Activated naive CD4-positive, alpha-beta T cell treated with anti-CD3 and anti-CD28 coated beads for 36 hours (primary cell): Measurements from ENCODE around the gene CCDC186. TPM values are rescaled to one million over a fixed set of nuclear protein-coding genes. Genes with fewer than 3 reads are reported as not detected.
A peak's percentile ranks its signal among the peaks of the same experiment; 100 is the strongest.

Source experiments
- CTCF ChIA-PET: fragments of 350-600 bp; sonication (Branson Sonifier 250); formaldehyde crosslinking; loops from one replicate; lab custom pipeline; 2021; ENCODE audit warnings: antibody characterized with exemption; lab: Charles Lee
- DNase-seq: peaks from one replicate; pipeline ENCODE4 v3.0.0-alpha.2; 2020
- H3K27ac Mint-ChIP-seq: one replicate; pipeline ENCODE4 v1.8.0; 2021; ENCODE audit warnings: mild to moderate bottlenecking, mixed read lengths
- H3K27me3 Mint-ChIP-seq: one replicate; pipeline ENCODE4 v1.8.0; 2021; ENCODE audit warnings: low read depth, mixed read lengths
- H3K36me3 Mint-ChIP-seq: one replicate; pipeline ENCODE4 v1.8.0; 2021; ENCODE audit warnings: low read depth, mixed read lengths
- H3K4me1 Mint-ChIP-seq: one replicate; pipeline ENCODE4 v1.8.0; 2021; ENCODE audit warnings: low read depth, mixed read lengths
- H3K4me3 Mint-ChIP-seq: one replicate; pipeline ENCODE4 v1.8.0; 2021; ENCODE audit warnings: mild to moderate bottlenecking, moderate library complexity, mixed read lengths
- H3K9me3 Mint-ChIP-seq: one replicate; pipeline ENCODE4 v1.8.0; 2021; ENCODE audit warnings: mixed read lengths
- intact Hi-C: fragments of 100-400 bp; cut with micrococcal nuclease; formaldehyde crosslinking; loops from one replicate; pipeline ENCODE4 v1.15.1; 2023
- total RNA-seq, 2 experiments: library from RNA; stranded (reverse); gene quantifications; one replicate each; pipeline ENCODE4 v1.2.3, GENCODE V29; 2021

Gene CCDC186
- total RNA-seq, 2 experiments from 2014 or later, result 10.3 to 13.7 TPM

DNA sequence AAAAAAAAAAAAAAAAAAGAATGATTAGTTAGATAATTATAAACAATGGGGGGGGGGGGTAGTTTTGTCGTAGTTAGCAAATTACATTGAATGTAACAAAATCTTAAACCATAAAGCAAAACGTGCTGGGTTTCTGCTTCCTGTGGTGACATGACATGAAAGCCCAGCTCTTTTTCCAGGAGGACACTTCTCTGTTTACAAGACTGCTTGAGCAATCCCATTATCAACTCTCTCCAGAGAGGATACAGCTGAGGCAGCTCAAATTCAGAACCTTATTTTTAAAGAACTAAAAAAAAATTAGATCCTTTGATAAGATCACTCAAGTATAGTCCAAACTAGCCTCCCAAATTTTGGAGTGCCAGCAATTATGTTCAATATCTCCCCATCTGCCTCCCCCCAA, 71.7 kb downstream of the CCDC186 start:
- no peak overlapping the region for H3K4me3 Mint-ChIP-seq
- no peak for DNase-seq
- no peaks in the 10 kb centered on the region for H3K9me3 Mint-ChIP-seq
- intact Hi-C loops, result no loop called here
- no peaks in the 10 kb centered on the region for H3K36me3 Mint-ChIP-seq
- H3K4me1 Mint-ChIP-seq, result peaks cover 20% of the 10 kb centered on the region
- H3K27ac Mint-ChIP-seq, result no peak overlapping the region
- CTCF ChIA-PET, result interaction anchor here (0.7 to 5.1 kb wide), 8 partner anchors 15 to 396 kb away, joined by 3 to 68 read pairs (median 4); no protein-coding TSS in a partner anchor
- H3K27me3 Mint-ChIP-seq, result peaks cover 28% of the 10 kb centered on the region

DNA sequence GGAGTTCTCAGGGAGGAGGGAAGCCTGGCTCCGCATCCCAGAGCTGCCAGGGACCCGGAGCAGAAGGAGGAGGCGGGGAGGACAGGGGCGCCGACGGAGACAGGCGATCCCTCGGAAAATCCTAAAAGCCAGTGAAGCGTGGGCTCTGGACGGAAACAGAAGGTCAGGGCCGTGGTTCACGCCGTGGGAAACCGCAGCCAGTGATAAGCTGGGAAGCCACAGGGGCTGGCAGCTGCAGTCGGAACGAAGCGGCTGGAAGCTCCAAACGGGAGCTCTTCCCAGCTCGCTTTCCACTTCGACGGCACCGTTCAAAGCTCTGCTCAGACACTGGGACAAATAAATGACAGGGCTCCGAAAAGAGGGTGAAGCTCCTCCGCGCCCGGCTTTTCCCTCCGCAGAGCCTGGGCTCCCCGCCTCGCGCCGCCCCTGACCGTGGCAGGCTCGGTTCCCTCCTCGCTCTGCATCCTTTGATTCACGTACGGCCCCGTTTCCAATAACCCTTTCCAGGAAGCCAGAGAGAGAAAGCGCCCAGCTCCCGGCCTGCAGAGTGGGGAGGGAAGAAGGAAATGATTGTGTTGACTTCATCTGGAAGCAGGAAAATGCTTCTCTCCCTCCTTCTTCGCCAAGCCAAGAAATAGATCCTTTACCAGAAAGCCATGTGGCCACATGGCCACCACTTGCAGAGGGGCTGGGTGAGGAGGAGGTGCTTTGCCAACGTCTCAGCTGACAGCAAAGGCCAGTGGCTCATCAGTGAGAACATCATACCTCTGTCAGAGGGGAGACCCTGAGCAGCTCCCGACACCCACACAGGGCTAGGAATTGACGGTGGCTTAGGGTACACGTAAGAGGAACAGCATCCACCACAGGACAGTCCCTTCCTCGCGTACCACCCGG, 72.9 kb downstream of the CCDC186 start:
- Mint-ChIP-seq H3K4me3 (peak overlapping the region; percentile 60), H3K27me3 (peaks cover 28% of the 10 kb centered on the region), H3K9me3 (no peaks in the 10 kb centered on the region), H3K27ac (no peak overlapping the region), H3K4me1 (peaks cover 29% of the 10 kb centered on the region), H3K36me3 (no peaks in the 10 kb centered on the region)
- intact Hi-C loops, result loop anchor here (1.0 kb wide), 1 partner anchor 247 kb away; the partner anchor contains the start of genes DCLRE1A and NHLRC2
- CTCF ChIA-PET, result interaction anchor here (0.8 to 1.5 kb wide), 7 partner anchors 8 to 402 kb away, joined by 3 to 6 read pairs (median 3); no protein-coding TSS in a partner anchor
- peak; percentile 34 for DNase-seq

DNA sequence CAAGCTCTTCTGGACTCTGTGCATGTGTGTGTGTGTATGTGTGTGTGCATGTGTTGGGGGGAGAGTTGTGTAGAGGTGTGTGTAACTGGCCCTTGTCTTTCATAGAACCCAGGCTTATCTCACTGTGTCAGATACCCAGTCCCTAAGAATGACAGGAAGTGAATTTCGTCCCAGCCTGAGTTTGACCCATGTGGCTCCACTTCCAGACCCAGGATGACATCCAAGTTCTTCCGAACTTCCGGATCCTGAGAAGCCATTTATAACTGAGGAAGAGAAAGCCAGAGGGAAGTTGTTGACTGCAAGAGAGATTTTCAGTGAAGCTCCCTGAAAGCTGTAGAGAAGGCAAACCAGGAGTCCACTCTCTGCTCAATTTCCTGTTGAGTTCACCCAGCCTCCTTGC, 77.1 kb downstream of the CCDC186 start:
- Mint-ChIP-seq H3K4me1 (peaks cover 36% of the 10 kb centered on the region), H3K4me3 (no peak overlapping the region)

DNA sequence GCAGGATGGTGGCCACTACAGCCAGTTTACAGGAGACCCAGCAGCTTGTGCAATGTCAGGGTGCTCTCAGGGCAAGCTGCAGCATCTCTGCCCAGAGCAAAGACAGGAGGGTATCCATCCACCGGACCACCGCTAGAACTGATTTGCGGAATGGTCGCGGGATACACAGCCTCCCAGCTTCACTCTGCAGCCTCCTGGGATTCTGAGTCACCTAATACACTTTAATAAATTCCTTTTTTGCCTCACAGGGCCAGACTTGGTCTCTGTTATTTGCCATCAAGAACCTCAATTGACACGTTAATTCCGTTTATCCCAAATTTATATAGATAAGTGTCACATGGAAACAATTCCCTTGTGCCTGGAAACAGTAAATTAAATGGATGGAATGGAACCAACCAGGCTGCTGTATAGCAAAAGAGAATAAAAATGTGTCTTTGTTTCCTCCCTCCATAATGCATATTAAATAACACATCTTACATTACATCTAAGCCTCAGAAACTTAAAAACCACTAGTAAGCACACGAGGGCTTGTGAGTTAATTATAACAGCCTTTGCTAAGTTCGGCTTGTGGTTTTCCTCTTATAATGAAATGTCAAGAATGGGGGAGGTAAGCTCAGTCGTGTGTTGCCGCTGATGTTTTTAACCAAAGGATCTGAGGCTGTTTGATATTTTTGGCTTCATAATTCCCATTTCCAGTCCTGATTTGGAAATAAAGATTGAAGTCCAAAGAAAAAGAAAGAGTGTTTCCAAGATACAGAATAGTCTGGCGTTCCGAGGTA, 78.3 kb downstream of the CCDC186 start:
- DNase-seq, result no peak

More for the DNA sequence above, 77.1 kb downstream of the CCDC186 start:
- H3K27me3 Mint-ChIP-seq, result peaks cover 22% of the 10 kb centered on the region
- CTCF ChIA-PET, result interaction anchor here (1.2 kb wide), 1 partner anchor 297 kb away, joined by 3 read pairs; no protein-coding TSS in a partner anchor
- no peak overlapping the region for H3K27ac Mint-ChIP-seq
- intact Hi-C loops, result no loop called here
- H3K9me3 Mint-ChIP-seq, result peaks cover 3% of the 10 kb centered on the region
- no peaks in the 10 kb centered on the region for H3K36me3 Mint-ChIP-seq
- DNase-seq, result no peak

DNA sequence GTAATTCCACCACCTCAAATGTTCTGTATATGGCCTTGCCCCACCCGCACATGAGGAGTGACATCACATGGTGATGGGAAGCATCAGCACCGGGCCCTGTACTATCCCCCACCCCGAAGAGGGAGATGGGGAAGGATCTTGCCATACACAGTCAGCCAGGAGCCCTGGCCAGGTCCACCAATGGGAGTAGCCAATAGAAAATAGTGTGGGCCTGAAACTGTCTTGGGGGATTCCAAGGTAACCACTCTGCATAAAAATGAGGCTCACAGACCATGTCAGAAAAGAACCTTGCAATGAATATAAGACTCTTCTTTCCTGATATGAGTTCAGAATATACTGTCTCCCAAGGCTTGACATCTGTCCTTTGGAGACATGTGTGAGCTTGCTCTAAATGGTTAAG, 79.2 kb downstream of the CCDC186 start:
- CTCF ChIA-PET, result interaction anchor here (0.5 kb wide), 1 partner anchor 128 kb away, joined by 3 read pairs; no protein-coding TSS in a partner anchor
- intact Hi-C loops, result no loop called here
- H3K4me3 Mint-ChIP-seq, result no peak overlapping the region
- H3K27ac Mint-ChIP-seq, result no peak overlapping the region
- DNase-seq, result no peak
- peaks cover 3% of the 10 kb centered on the region for H3K9me3 Mint-ChIP-seq
- peaks cover 21% of the 10 kb centered on the region for H3K4me1 Mint-ChIP-seq
- peaks cover 4% of the 10 kb centered on the region for H3K27me3 Mint-ChIP-seq
- H3K36me3 Mint-ChIP-seq, result no peaks in the 10 kb centered on the region

More for the DNA sequence above, 78.3 kb downstream of the CCDC186 start:
- Mint-ChIP-seq H3K27me3 (peaks cover 13% of the 10 kb centered on the region), H3K4me1 (peaks cover 28% of the 10 kb centered on the region), H3K9me3 (peaks cover 3% of the 10 kb centered on the region), H3K36me3 (no peaks in the 10 kb centered on the region), H3K27ac (no peak overlapping the region), H3K4me3 (no peak overlapping the region)
- intact Hi-C loops, result no loop called here
- CTCF ChIA-PET, result interaction anchor here (1.0 to 1.2 kb wide), 2 partner anchors 12 to 296 kb away, joined by 3 read pairs; no protein-coding TSS in a partner anchor

DNA sequence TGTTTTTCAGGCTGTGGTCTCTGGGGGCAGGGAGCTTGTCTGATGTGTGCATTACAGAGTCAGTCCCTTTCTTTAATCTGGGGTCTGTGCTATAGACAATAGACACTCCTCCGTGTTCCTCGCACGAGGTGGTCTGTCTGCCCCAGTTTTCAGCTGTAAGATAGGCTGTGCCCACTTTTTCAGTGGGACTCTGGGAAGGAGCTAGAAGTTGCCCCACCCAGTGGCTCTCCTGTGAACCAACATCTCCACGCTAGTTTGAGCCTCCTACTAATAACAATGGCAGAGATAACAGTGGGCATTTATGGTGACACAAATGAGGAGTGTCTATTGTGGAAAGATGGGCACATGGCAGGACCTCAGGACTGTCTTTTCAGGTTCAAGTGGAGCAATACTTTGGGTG, 86.3 kb downstream of the CCDC186 start:
- CTCF ChIA-PET, result interaction anchor here (0.7 to 1.3 kb wide), 2 partner anchors 15 to 873 kb away, joined by 3 to 4 read pairs; no protein-coding TSS in a partner anchor
- Mint-ChIP-seq H3K36me3 (no peaks in the 10 kb centered on the region), H3K27me3 (no peaks in the 10 kb centered on the region), H3K4me1 (no peaks in the 10 kb centered on the region), H3K27ac (no peak overlapping the region), H3K4me3 (no peak overlapping the region), H3K9me3 (no peaks in the 10 kb centered on the region)
- intact Hi-C loops, result no loop called here
- DNase-seq, result no peak

DNA sequence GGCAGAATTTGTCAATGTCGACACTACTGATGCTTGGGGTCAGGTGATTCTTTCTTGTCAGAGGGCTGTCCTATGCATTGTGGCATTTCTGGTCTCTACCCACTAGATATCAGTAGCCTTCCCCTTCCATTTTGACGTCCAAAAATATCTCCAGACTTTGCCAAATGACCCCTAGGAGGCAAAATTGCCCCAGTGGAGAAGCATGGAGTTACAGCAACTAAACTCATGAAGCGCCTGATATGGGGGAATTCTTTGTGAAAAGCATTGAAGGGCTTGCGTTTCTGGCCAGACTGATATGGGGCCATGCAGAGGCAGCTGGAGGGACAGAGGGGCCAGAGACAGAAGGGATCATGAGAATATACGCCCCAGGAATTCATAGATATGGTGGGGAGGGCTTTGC, 86.7 kb downstream of the CCDC186 start:
- no peak for DNase-seq
- Mint-ChIP-seq H3K27ac (no peak overlapping the region), H3K4me1 (no peaks in the 10 kb centered on the region), H3K4me3 (no peak overlapping the region), H3K27me3 (no peaks in the 10 kb centered on the region), H3K36me3 (no peaks in the 10 kb centered on the region), H3K9me3 (no peaks in the 10 kb centered on the region)
- intact Hi-C loops, result no loop called here
- CTCF ChIA-PET, result interaction anchor here (1.3 kb wide), 1 partner anchor 16 kb away, joined by 4 read pairs; no protein-coding TSS in a partner anchor

DNA sequence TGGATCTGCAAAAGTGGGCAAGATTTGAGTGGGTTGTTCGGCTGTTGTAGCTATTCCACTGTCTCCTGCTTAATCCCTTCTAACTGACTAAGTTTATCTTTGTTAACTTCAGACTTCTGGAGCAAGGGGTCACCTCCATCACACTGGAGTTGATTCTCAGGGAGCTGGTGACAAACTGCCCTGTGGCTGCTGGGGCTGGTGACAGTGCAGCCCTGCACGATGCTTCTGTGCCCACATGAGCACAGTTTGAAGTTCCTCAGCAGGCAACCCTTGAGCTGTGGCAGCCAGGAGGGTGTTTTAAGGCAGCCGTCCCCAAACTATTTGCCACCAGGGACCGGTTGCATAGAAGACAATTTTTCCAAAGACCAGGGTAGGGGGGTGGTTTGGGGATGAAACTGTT, 89.8 kb downstream of the CCDC186 start:
- Mint-ChIP-seq H3K27ac (no peak overlapping the region), H3K36me3 (no peaks in the 10 kb centered on the region), H3K9me3 (no peaks in the 10 kb centered on the region), H3K4me1 (no peaks in the 10 kb centered on the region), H3K4me3 (no peak overlapping the region), H3K27me3 (peaks cover 5% of the 10 kb centered on the region)
- CTCF ChIA-PET, result interaction anchor here (1.0 to 1.2 kb wide), 4 partner anchors 11 to 405 kb away, joined by 3 read pairs; no protein-coding TSS in a partner anchor
- peak; percentile 33 for DNase-seq
- intact Hi-C loops, result loop anchor here (5.0 kb wide), 2 partner anchors 232 to 402 kb away; partner anchors contain the start of genes DCLRE1A and NHLRC2

DNA sequence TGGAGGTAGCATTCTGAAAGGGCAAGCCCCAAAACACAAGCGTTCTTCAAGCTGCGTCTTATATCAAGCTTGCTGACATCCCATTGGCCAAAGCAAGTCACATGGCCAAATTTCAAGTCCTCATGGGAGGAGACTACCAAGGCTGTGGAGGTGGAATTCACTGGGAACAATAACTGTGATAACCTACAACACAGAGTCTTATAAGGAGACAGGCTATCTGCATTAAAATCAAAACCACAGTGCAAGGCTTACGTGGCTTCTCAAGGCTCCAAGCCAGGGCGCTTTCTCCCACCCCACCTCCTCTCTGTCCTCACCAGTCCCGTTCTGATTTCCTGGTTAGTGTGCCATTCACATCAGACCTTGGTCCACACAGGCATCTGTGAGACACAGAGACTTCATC, 91.0 kb downstream of the CCDC186 start:
- no peaks in the 10 kb centered on the region for H3K36me3 Mint-ChIP-seq
- peak; percentile 16 for DNase-seq
- intact Hi-C loops, result loop anchor here (5.0 kb wide), 2 partner anchors 231 to 401 kb away; partner anchors contain the start of genes DCLRE1A and NHLRC2
- H3K27me3 Mint-ChIP-seq, result peaks cover 5% of the 10 kb centered on the region
- no peak overlapping the region for H3K4me3 Mint-ChIP-seq
- H3K9me3 Mint-ChIP-seq, result no peaks in the 10 kb centered on the region
- H3K4me1 Mint-ChIP-seq, result no peaks in the 10 kb centered on the region
- CTCF ChIA-PET, result no interaction called here
- H3K27ac Mint-ChIP-seq, result no peak overlapping the region

DNA sequence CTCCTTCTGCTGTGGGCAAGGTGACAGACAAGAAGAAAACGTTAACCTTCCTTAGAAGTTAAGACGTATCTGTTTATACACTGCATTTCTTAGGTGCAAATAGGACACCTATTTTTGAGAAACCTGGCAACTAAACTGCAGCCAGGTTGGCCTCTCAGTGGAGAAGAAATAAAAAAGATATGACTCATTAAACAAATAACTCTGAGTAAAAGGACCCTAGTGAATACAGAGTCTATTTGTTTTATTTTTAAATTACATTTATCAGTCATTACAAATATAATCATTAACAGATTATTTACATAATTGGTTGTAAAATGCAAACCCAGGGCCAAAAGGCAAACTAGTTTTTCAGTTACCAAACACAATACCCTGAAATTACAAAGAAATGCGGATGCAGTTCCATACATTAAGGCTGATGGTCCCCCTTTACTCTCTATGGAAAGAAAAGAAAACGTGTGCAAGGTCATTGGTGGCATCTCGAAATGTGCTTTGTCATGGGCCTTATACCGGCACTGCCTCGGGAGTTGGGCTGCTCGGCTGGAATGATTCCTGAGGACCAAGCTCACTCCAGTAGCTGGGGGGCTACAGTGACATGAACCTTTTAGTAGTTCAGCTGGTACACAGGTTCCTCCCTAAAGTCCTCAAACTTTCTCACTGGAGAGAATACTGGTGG, 92.0 kb downstream of the CCDC186 start:
- Mint-ChIP-seq H3K9me3 (no peaks in the 10 kb centered on the region), H3K27ac (no peak overlapping the region), H3K4me1 (no peaks in the 10 kb centered on the region), H3K4me3 (no peak overlapping the region), H3K36me3 (no peaks in the 10 kb centered on the region), H3K27me3 (peaks cover 5% of the 10 kb centered on the region)
- intact Hi-C loops, result loop anchor here (5.0 kb wide), 2 partner anchors 230 to 400 kb away; partner anchors contain the start of genes DCLRE1A and NHLRC2
- CTCF ChIA-PET, result no interaction called here
- DNase-seq, result no peak

DNA sequence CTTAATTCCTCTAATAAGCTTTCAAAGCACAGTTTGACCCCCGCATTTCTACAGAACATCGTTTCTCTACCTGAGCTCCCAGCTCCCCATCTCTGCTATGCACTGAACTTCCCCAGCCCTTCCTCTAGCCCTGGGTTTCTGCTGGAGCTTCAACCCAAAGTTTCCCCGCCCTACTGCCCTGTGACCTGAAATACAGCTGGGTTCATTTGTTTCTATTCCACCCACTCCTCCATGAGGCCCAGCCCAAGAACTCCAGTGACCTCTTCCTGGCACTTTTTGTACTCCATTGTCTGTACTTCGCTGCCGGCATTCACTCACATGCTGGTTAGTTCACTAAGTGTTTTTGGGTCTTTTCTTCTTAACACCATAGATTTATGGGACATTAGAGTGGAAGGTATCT, 94.6 kb downstream of the CCDC186 start:
- intact Hi-C loops, result no loop called here
- no peaks in the 10 kb centered on the region for H3K4me1 Mint-ChIP-seq
- no peak overlapping the region for H3K4me3 Mint-ChIP-seq
- H3K27ac Mint-ChIP-seq, result no peak overlapping the region
- H3K9me3 Mint-ChIP-seq, result no peaks in the 10 kb centered on the region
- DNase-seq, result no peak
- peaks cover 5% of the 10 kb centered on the region for H3K27me3 Mint-ChIP-seq
- CTCF ChIA-PET, result no interaction called here
- H3K36me3 Mint-ChIP-seq, result no peaks in the 10 kb centered on the region
